Measurements from ENCODE around the gene SENP3.
A peak's percentile ranks its signal among the peaks of the same experiment; 100 is the strongest.
"Not testable (repeated sequence)": the region's sequence is repeated elsewhere in the genome, so short reads cannot be mapped to it uniquely, and the experiment has no call there.

SENP3 gene

GRCh38 chr17:7577327-7578199 lies 15.8 kb downstream of the SENP3 start:
- DNase-seq: no peak

GRCh38 chr17:7579001-7579833 lies 17.5 kb downstream of the SENP3 start, which contains the start of gene CD68:
Gene CD68, plus strand, starts transcription at chr17:7579638. Its CDS starts 40 bp downstream, at chr17:7579678.
- DNase-seq: peak; percentile 77

GRCh38 chr17:7579834-7580603 lies 18.3 kb downstream of the SENP3 start:
- DNase-seq: no peak

GRCh38 chr17:7580604-7581575 lies 19.2 kb downstream of the SENP3 start:
- no peak for DNase-seq

- DNase-seq: no peak
These were observed 20.9 kb downstream of the SENP3 start for GRCh38 chr17:7582396-7583252.

- DNase-seq: peak; percentile 94
These were observed 21.8 kb downstream of the SENP3 start, which contains the start of gene MPDU1 for GRCh38 chr17:7583253-7584109. Gene MPDU1, plus strand, starts transcription at chr17:7583852. Its CDS starts 11 bp downstream, at chr17:7583863.

GRCh38 chr17:7586673-7587419 lies 25.1 kb downstream of the SENP3 start:
- no peak for DNase-seq

- no peak for DNase-seq
These were observed 25.9 kb downstream of the SENP3 start for GRCh38 chr17:7587420-7588151.

GRCh38 chr17:7588553-7589203 lies 27.0 kb downstream of the SENP3 start:
- DNase-seq: no peak

- peak; percentile 38 for DNase-seq
These were observed 27.6 kb downstream of the SENP3 start for GRCh38 chr17:7589204-7589868.

- DNase-seq: no peak
These were observed 28.4 kb downstream of the SENP3 start, which contains the start of gene SOX15 for GRCh38 chr17:7589891-7590691. Gene SOX15, minus strand, starts transcription at chr17:7590094. Its CDS starts 418 bp downstream, at chr17:7589676.

- no peak for DNase-seq
These were observed 29.0 kb downstream of the SENP3 start for GRCh38 chr17:7590743-7591142.

- no peak for DNase-seq
These were observed 29.9 kb downstream of the SENP3 start for GRCh38 chr17:7591596-7591995.

GRCh38 chr17:7592422-7593021 lies 30.8 kb downstream of the SENP3 start:
- no peak for DNase-seq

GRCh38 chr17:7593296-7593695 lies 31.6 kb downstream of the SENP3 start:
- DNase-seq: no peak

GRCh38 chr17:7597561-7597960 lies 35.8 kb downstream of the SENP3 start:
- not testable (repeated sequence) for DNase-seq

Data from stimulated activated naive CD4-positive, alpha-beta T cell treated with Interleukin-2 at 50 U/mL for 16 hours (primary cell).